RWPE2 (cell line): ENCODE results near the gene GOLT1B.
A peak's percentile ranks its signal among the peaks of the same experiment; 100 is the strongest.

Experiments used
- ATAC-seq: fragments of 200-7000 bp; cut with Tn5 transposase; 3 replicates; pipeline ENCODE4 v1.9.1; 2021; ENCODE audit warnings: low read depth
- DNase-seq: peaks from one replicate; pipeline ENCODE4 v3.0.0-alpha.2; 2020; ENCODE audit warnings: low spot score
- H3K27ac ChIP-seq: fragments of 450-650 bp; 2 replicates; pipeline ENCODE4 v1.5.1; 2017; ENCODE audit warnings: mild to moderate bottlenecking; ENCODE audit not compliant: poor library complexity, severe bottlenecking
- H3K27me3 ChIP-seq: fragments of 250-450 bp; sonication (Bioruptor Pico); 2 replicates; pipeline ENCODE4 v1.5.1; 2021; ENCODE audit warnings: mild to moderate bottlenecking, moderate library complexity; ENCODE audit not compliant: insufficient read depth, poor library complexity, severe bottlenecking
- H3K36me3 ChIP-seq: fragments of 250-450 bp; sonication (Bioruptor Pico); 2 replicates; pipeline ENCODE4 v1.5.1; 2020; ENCODE audit warnings: low read depth, mild to moderate bottlenecking, moderate library complexity
- H3K4me1 ChIP-seq: fragments of 250-450 bp; sonication (Bioruptor Pico); 2 replicates; pipeline ENCODE4 v1.5.1; 2021; ENCODE audit warnings: mild to moderate bottlenecking, moderate library complexity; ENCODE audit not compliant: insufficient read depth, poor library complexity, severe bottlenecking
- H3K4me3 ChIP-seq: fragments of 250-450 bp; sonication (Bioruptor Pico); 2 replicates; pipeline ENCODE4 v1.5.1; 2021; ENCODE audit warnings: mild to moderate bottlenecking, moderate library complexity; ENCODE audit not compliant: severe bottlenecking
- H3K9me3 ChIP-seq: fragments of 250-450 bp; sonication (Bioruptor Pico); 2 replicates; pipeline ENCODE4 v1.5.1; 2021; ENCODE audit warnings: mild to moderate bottlenecking, moderate library complexity; ENCODE audit not compliant: severe bottlenecking
- CTCF ChIP-seq: fragments of 450-650 bp; IDR thresholded peaks from one replicate; pipeline ENCODE4 v1.5.1; 2017; ENCODE audit warnings: mild to moderate bottlenecking, moderate library complexity; ENCODE audit not compliant: poor library complexity, severe bottlenecking

GOLT1B gene

GRCh38 chr12:21483531-21483930 is 18.1 kb upstream of the GOLT1B start:
- H3K9me3 ChIP-seq, result no peaks in the 10 kb centered on the region
- no peak for DNase-seq
- no peaks in the 10 kb centered on the region for H3K4me1 ChIP-seq
- TF ChIP-seq CTCF, result no peak
- no peak for ATAC-seq
- H3K36me3 ChIP-seq, result peaks cover 7% of the 10 kb centered on the region; the same call in 1 of the 2 replicates
- no peak overlapping the region for H3K27ac ChIP-seq
- no peak overlapping the region for H3K4me3 ChIP-seq
- H3K27me3 ChIP-seq, result no peaks in the 10 kb centered on the region

GRCh38 chr12:21485998-21486397 is 15.6 kb upstream of the GOLT1B start:
- Histone ChIP-seq H3K27ac (no peak overlapping the region), H3K4me3 (no peak overlapping the region), H3K36me3 (peaks cover 7% of the 10 kb centered on the region), H3K9me3 (no peaks in the 10 kb centered on the region), H3K27me3 (no peaks in the 10 kb centered on the region), H3K4me1 (no peaks in the 10 kb centered on the region)
- no peak for DNase-seq
- TF ChIP-seq CTCF, result no peak
- no peak for ATAC-seq

- no peak for DNase-seq
- Histone ChIP-seq H3K27me3 (no peaks in the 10 kb centered on the region), H3K9me3 (no peaks in the 10 kb centered on the region), H3K4me3 (no peak overlapping the region), H3K4me1 (peaks cover 7% of the 10 kb centered on the region), H3K36me3 (peaks cover 20% of the 10 kb centered on the region), H3K27ac (no peak overlapping the region)
- ATAC-seq, result no peak
- TF ChIP-seq CTCF, result no peak
Observed at GRCh38 chr12:21499765-21500164, 1.8 kb upstream of the GOLT1B start.

- ATAC-seq, result no peak
- H3K27me3 ChIP-seq, result no peaks in the 10 kb centered on the region
- no peaks in the 10 kb centered on the region for H3K9me3 ChIP-seq
Observed at GRCh38 chr12:21500786-21501257, 767 bp upstream of the GOLT1B start.

GRCh38 chr12:21502164-21502496 is 541 bp downstream of the GOLT1B start:
- no peak for TF ChIP-seq CTCF
- Histone ChIP-seq H3K4me3 (peak overlapping the region; percentile 67), H3K9me3 (no peaks in the 10 kb centered on the region), H3K27me3 (no peaks in the 10 kb centered on the region), H3K36me3 (peaks cover 17% of the 10 kb centered on the region), H3K4me1 (peaks cover 7% of the 10 kb centered on the region), H3K27ac (peak overlapping the region; percentile 59)
- DNase-seq (no peak), ATAC-seq (no peak; the same call in 2 of the 3 replicates)

More at GRCh38 chr12:21500786-21501257, 767 bp upstream of the GOLT1B start:
- no peak for DNase-seq
- peaks cover 7% of the 10 kb centered on the region for H3K4me1 ChIP-seq
- peak overlapping the region; percentile 59 for H3K27ac ChIP-seq
- H3K36me3 ChIP-seq, result peaks cover 20% of the 10 kb centered on the region
- peak overlapping the region; percentile 67 for H3K4me3 ChIP-seq
- TF ChIP-seq CTCF, result no peak
